GM19025 (cell line): ENCODE results near the gene FGA.

Experiments used
- ATAC-seq: cut with Tn5 transposase; IDR thresholded peaks from one replicate; pipeline ENCODE4 v1.9.1; 2021; ENCODE audit warnings: mild to moderate bottlenecking, low read depth, moderate library complexity; ENCODE audit not compliant: unreplicated experiment

FGA gene

GRCh38 chr4:154549894-154550790 lies 40.4 kb downstream of the FGA start, which contains the start of gene PLRG1:
TSS of gene PLRG1 (minus strand) at chr4:154550400. CDS start at chr4:154550308, 92 bp downstream.
- peak; percentile 96 for ATAC-seq

- ATAC-seq = no peak
Measured at GRCh38 chr4:154545689-154546088, 44.9 kb downstream of the FGA start.

GRCh38 chr4:154542271-154542879 lies 48.2 kb downstream of the FGA start:
- ATAC-seq = no peak
